ENCODE measurements around the gene ARID1B.

Gene ARID1B

DNA sequence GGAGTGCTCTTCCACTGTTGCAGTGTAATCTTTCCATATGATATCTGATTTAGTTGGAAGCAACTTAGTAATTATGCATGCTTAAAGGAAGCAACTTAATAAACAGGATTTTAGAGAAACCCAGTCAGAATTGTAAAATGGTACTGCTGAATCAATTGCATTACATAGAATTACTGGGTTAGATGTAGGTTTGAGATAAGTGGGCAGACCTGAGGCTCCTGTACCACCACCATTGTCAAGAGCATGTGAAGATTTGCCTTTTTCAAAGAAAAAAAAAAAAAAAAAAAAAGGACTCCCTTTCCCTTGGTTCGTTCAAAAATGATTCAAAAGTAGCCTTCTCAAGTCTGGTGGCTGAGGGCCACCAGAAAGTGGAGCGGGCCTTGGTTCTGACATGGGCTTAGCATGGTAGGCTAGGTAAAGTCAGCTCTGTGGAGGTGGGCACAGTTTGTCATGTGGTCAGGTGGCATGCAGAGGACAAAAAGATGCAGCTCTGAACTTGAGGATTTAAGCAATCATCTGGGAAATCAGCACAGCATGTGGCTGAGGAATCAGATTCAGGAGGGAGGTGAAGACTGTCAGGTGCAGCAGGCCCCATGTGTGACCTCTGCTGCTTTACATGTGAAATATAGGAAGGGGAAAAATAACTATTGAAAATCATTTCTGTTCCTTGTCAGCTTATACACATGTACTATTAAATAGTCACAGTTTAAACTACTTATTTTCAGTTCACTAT lies 32.4 kb downstream of the ARID1B start:
- no peaks in the 10 kb centered on the region for H3K36me3 ChIP-seq (ENCODE audit: control insufficient read depth, insufficient read depth, low read length)

DNA sequence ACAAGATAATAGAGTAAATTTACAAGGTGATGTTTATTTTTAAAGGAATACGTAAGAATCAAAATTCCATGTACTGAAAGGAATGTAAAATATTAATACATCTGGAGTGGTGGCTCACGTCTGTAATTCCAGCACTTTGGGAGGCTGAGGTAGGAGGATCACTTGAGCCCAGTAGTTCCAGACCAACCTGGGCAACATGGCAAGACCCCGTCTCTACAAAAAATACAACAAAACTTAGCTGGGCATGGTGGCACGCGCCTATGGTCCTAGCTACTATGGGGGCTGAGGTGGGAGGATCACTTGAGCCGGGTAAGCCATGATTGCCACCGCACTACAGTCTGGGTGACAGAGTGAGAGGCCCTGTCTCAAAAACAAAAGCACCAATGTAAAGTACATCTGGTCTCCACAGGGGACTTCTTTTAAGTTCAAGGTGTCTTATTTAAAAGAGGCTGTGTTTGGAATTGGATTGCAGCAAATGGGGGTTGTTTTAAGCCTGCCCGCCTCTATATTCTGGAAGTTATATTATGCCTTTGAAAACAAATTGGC lies 36.9 kb downstream of the ARID1B start:
- Histone ChIP-seq H3K36me3 (ENCODE audit: control insufficient read depth, insufficient read depth, low read length) (no peaks in the 10 kb centered on the region), H3K9ac (ENCODE audit: low read depth, low read length) (no peak overlapping the region), H3K4me3 (ENCODE audit: low read depth, low read length) (no peak overlapping the region), H3K27ac (ENCODE audit: low read depth, low read length) (no peak overlapping the region), H3K4me1 (ENCODE audit: control insufficient read depth, insufficient read depth, low read length) (peaks cover 34% of the 10 kb centered on the region), H3K27me3 (ENCODE audit: control insufficient read depth, insufficient read depth, low read length) (no peaks in the 10 kb centered on the region), H3K9me3 (ENCODE audit: control insufficient read depth, insufficient read depth, low read length) (no peaks in the 10 kb centered on the region)

More for the DNA sequence above, 32.4 kb downstream of the ARID1B start:
- Histone ChIP-seq H3K27me3 (ENCODE audit: control insufficient read depth, insufficient read depth, low read length) (no peaks in the 10 kb centered on the region), H3K27ac (ENCODE audit: low read depth, low read length) (no peak overlapping the region), H3K9me3 (ENCODE audit: control insufficient read depth, insufficient read depth, low read length) (no peaks in the 10 kb centered on the region), H3K4me3 (ENCODE audit: low read depth, low read length) (no peak overlapping the region), H3K4me1 (ENCODE audit: control insufficient read depth, insufficient read depth, low read length) (peaks cover 42% of the 10 kb centered on the region), H3K9ac (ENCODE audit: low read depth, low read length) (no peak overlapping the region)

DNA sequence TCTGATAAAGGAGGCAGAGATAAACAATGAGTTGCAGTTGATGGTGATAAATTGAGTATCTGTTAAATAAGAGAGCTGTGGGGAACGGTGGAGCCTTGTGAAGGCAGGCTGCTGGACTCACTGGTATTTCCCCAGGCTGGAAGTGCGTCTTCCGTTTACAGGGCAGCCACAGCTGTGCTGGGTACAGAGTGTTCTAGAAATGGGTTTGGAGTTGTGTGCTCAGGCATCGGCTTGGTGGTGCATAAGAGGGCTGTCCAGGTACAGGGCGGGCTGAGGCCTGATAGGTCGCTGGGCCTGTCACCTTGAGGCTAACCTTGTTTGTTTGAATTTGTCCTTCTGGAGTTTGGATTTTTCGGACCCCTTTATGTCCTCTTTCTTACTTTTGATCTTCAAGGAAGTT lies 39.3 kb downstream of the ARID1B start:
- no peak overlapping the region for H3K9ac ChIP-seq (ENCODE audit: low read depth, low read length)
- H3K9me3 ChIP-seq (ENCODE audit: control insufficient read depth, insufficient read depth, low read length), result no peaks in the 10 kb centered on the region
- no peaks in the 10 kb centered on the region for H3K27me3 ChIP-seq (ENCODE audit: control insufficient read depth, insufficient read depth, low read length)
- H3K27ac ChIP-seq (ENCODE audit: low read depth, low read length), result no peak overlapping the region
- no peak overlapping the region for H3K4me3 ChIP-seq (ENCODE audit: low read depth, low read length)
- H3K36me3 ChIP-seq (ENCODE audit: control insufficient read depth, insufficient read depth, low read length), result no peaks in the 10 kb centered on the region
- peaks cover 42% of the 10 kb centered on the region for H3K4me1 ChIP-seq (ENCODE audit: control insufficient read depth, insufficient read depth, low read length)

DNA sequence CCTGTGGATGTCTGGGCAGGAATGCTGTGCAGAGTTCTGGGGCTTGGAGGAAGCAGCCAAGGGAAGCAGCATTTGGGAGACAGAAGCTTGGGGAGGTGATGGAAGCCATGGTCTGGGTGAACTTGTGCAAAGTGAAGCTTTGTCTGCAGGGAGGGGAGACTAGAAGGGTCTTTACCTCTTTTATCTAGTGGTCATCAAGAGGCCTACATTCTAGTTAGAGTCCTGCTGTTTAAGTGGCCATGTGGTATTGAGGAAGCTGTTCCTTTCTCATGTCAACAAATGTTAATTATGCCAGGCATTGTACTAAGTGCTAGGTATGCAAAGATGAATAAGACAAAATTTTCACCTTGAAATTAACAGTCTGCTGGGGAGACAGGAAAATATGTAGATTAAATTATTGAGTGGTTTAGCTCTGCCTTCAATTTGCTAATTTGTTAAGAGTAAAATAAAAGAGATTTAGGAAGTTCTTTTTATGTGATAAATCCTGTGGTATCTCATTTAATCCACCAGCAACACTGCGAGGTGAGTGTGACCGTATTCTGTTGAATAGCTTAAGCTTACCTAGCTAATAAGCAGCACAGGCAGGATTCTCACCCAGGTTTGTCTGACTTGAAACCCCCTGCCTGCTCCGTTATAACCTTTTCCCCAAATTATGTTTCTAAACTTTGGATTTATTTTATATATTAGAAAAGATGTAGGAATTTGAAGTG lies 43.1 kb downstream of the ARID1B start:
- H3K36me3 ChIP-seq (ENCODE audit: control insufficient read depth, insufficient read depth, low read length), result no peaks in the 10 kb centered on the region
- no peaks in the 10 kb centered on the region for H3K9me3 ChIP-seq (ENCODE audit: control insufficient read depth, insufficient read depth, low read length)
- peaks cover 39% of the 10 kb centered on the region for H3K4me1 ChIP-seq (ENCODE audit: control insufficient read depth, insufficient read depth, low read length)
- H3K4me3 ChIP-seq (ENCODE audit: low read depth, low read length), result no peak overlapping the region
- no peaks in the 10 kb centered on the region for H3K27me3 ChIP-seq (ENCODE audit: control insufficient read depth, insufficient read depth, low read length)
- no peak overlapping the region for H3K9ac ChIP-seq (ENCODE audit: low read depth, low read length)
- no peak overlapping the region for H3K27ac ChIP-seq (ENCODE audit: low read depth, low read length)

DNA sequence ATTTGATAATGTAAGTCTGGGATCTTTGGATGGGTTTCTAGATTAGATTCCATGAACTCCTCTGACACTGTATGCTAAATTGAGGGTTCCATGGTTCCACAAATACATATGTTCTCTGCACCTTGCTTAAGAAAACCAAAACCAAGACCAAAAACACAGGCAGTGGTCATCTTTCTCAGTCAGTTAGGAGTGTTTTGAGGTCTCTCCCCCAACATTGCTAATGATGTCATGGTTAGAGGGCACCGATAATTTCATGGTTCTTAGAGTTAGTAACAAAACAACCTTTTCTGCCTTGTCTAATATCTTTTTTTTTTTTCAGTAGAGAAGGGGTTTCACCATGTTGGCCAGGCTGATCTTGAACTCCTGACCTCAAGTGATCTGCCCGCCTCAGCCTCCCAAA lies 44.5 kb downstream of the ARID1B start:
- H3K9ac ChIP-seq (ENCODE audit: low read depth, low read length), result no peak overlapping the region
- no peaks in the 10 kb centered on the region for H3K9me3 ChIP-seq (ENCODE audit: control insufficient read depth, insufficient read depth, low read length)
- peaks cover 40% of the 10 kb centered on the region for H3K4me1 ChIP-seq (ENCODE audit: control insufficient read depth, insufficient read depth, low read length)
- no peaks in the 10 kb centered on the region for H3K36me3 ChIP-seq (ENCODE audit: control insufficient read depth, insufficient read depth, low read length)
- H3K27me3 ChIP-seq (ENCODE audit: control insufficient read depth, insufficient read depth, low read length), result no peaks in the 10 kb centered on the region
- no peak overlapping the region for H3K4me3 ChIP-seq (ENCODE audit: low read depth, low read length)
- no peak overlapping the region for H3K27ac ChIP-seq (ENCODE audit: low read depth, low read length)

DNA sequence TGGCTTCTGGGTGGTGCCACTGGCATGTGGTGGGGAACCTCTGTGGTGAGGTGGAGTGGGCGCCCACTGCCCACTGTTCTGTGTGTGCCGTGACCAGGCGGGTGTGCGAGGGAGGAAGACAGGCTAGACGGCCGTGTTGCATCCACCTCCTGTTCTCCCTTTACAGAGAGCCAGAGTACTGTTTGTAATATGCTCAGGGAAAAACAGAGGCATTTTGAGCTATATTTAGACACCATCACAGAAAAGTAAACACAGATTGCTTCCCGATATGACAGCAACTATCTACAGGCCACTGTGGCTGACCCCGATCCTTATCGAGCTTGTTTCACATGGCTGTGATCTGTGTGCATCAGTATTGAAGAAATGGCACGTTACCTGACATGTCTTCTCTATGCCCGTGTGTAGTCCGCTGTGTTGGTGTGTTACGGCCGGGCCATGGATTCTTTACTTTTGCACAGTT lies 45.6 kb downstream of the ARID1B start:
- Histone ChIP-seq H3K4me3 (ENCODE audit: low read depth, low read length) (no peak overlapping the region), H3K4me1 (ENCODE audit: control insufficient read depth, insufficient read depth, low read length) (peaks cover 45% of the 10 kb centered on the region), H3K9me3 (ENCODE audit: control insufficient read depth, insufficient read depth, low read length) (no peaks in the 10 kb centered on the region), H3K27me3 (ENCODE audit: control insufficient read depth, insufficient read depth, low read length) (no peaks in the 10 kb centered on the region), H3K9ac (ENCODE audit: low read depth, low read length) (no peak overlapping the region), H3K27ac (ENCODE audit: low read depth, low read length) (no peak overlapping the region), H3K36me3 (ENCODE audit: control insufficient read depth, insufficient read depth, low read length) (no peaks in the 10 kb centered on the region)

DNA sequence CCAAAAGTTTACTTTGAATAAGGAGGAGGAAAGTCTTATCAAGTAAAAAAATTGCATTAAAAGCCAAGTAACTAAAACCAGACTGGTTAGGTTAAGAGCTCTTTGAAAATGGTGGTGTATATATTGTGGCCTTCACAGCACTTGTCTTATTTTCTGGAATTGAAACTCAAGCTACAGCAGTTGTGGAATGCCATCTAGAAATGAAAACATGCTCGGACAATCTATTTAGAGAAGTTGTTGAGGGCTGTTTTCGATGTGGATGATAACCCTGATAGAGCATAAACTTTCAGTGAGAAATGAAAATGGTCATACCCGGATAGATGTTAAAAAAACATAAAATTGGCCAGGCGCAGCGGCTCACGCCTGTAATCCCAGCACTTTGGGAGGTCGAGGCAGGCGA lies 47.0 kb downstream of the ARID1B start:
- H3K4me1 ChIP-seq (ENCODE audit: control insufficient read depth, insufficient read depth, low read length), result peaks cover 42% of the 10 kb centered on the region

GRCh38 chr6:156825475-156825874 lies 48.3 kb downstream of the ARID1B start:
- H3K36me3 ChIP-seq (ENCODE audit: control insufficient read depth, insufficient read depth, low read length), result peaks cover 16% of the 10 kb centered on the region

More for the DNA sequence above, 47.0 kb downstream of the ARID1B start:
- Histone ChIP-seq H3K36me3 (ENCODE audit: control insufficient read depth, insufficient read depth, low read length) (peaks cover 3% of the 10 kb centered on the region; the same call in 1 of the 2 replicates), H3K27me3 (ENCODE audit: control insufficient read depth, insufficient read depth, low read length) (no peaks in the 10 kb centered on the region), H3K9me3 (ENCODE audit: control insufficient read depth, insufficient read depth, low read length) (no peaks in the 10 kb centered on the region), H3K27ac (ENCODE audit: low read depth, low read length) (no peak overlapping the region), H3K9ac (ENCODE audit: low read depth, low read length) (no peak overlapping the region), H3K4me3 (ENCODE audit: low read depth, low read length) (no peak overlapping the region)

GRCh38 chr6:156826290-156826955 lies 49.2 kb downstream of the ARID1B start:
- Histone ChIP-seq H3K9me3 (ENCODE audit: control insufficient read depth, insufficient read depth, low read length) (no peaks in the 10 kb centered on the region), H3K4me1 (ENCODE audit: control insufficient read depth, insufficient read depth, low read length) (peaks cover 25% of the 10 kb centered on the region), H3K27me3 (ENCODE audit: control insufficient read depth, insufficient read depth, low read length) (no peaks in the 10 kb centered on the region), H3K27ac (ENCODE audit: low read depth, low read length) (no peak overlapping the region), H3K4me3 (ENCODE audit: low read depth, low read length) (no peak overlapping the region), H3K36me3 (ENCODE audit: control insufficient read depth, insufficient read depth, low read length) (peaks cover 20% of the 10 kb centered on the region), H3K9ac (ENCODE audit: low read depth, low read length) (no peak overlapping the region)

More at GRCh38 chr6:156825475-156825874, 48.3 kb downstream of the ARID1B start:
- no peak overlapping the region for H3K27ac ChIP-seq (ENCODE audit: low read depth, low read length)
- H3K9me3 ChIP-seq (ENCODE audit: control insufficient read depth, insufficient read depth, low read length), result no peaks in the 10 kb centered on the region
- H3K9ac ChIP-seq (ENCODE audit: low read depth, low read length), result no peak overlapping the region
- H3K4me3 ChIP-seq (ENCODE audit: low read depth, low read length), result no peak overlapping the region
- H3K27me3 ChIP-seq (ENCODE audit: control insufficient read depth, insufficient read depth, low read length), result no peaks in the 10 kb centered on the region
- peaks cover 29% of the 10 kb centered on the region for H3K4me1 ChIP-seq (ENCODE audit: control insufficient read depth, insufficient read depth, low read length)

GRCh38 chr6:156827382-156827781 lies 50.2 kb downstream of the ARID1B start:
- no peaks in the 10 kb centered on the region for H3K27me3 ChIP-seq (ENCODE audit: control insufficient read depth, insufficient read depth, low read length)
- H3K27ac ChIP-seq (ENCODE audit: low read depth, low read length), result no peak overlapping the region
- no peaks in the 10 kb centered on the region for H3K9me3 ChIP-seq (ENCODE audit: control insufficient read depth, insufficient read depth, low read length)
- H3K9ac ChIP-seq (ENCODE audit: low read depth, low read length), result no peak overlapping the region
- H3K4me1 ChIP-seq (ENCODE audit: control insufficient read depth, insufficient read depth, low read length), result peaks cover 30% of the 10 kb centered on the region
- no peak overlapping the region for H3K4me3 ChIP-seq (ENCODE audit: low read depth, low read length)
- peaks cover 24% of the 10 kb centered on the region for H3K36me3 ChIP-seq (ENCODE audit: control insufficient read depth, insufficient read depth, low read length)
